ENCODE measurements around the gene GPR151. TPM values are rescaled to one million over a fixed set of nuclear protein-coding genes. Genes with fewer than 3 reads are reported as not detected.

The GPR151 gene
- total and polyA plus RNA-seq, 2 of the 13 experiments (the other 11 are each of a cell fraction or from before 2014, with no cell fraction given), result not detected

DNA sequence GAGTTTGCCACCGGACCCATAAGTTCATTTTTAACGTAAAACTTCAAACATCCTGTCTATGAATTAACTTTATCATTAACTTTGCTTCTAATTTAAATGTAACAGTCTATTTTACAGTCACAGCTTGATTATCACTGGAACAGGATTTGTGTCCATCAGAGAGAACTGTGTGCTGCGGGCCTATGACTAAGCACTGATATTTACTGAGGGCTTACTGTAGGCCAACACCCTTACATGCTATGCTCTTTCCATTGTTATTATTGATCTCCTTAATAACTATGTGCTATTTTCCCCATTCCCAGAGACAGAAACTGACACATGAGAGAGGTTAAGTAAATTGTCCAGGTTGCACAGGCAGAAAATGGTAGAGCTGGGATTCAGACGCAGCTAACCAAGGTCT lies 24.0 kb upstream of the GPR151 start:
- intact Hi-C loops (cut with micrococcal nuclease; ENCODE audit: unreplicated experiment), result loop anchor here (5.0 to 10.0 kb wide), 2 partner anchors 82 to 1035 kb away; no protein-coding TSS in a partner anchor

DNA sequence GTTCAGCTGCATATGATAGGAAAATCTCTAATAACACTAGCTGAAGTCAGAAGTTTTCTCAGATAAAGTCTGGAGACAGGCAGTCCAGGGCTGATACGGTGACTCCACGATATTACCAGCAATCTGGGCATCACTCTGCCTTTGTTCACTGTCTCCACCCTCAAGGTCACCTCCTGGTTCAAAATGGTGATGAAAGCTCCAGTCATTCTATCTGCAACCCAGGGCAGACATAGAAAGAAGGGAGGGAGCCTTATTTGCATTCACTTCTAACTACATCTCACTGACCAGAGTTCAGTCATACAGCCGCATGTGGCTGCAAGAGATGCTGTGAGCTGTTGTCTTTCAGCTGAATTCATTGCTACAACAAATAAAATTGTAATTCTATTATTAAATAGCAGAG lies 22.4 kb upstream of the GPR151 start:
- ChIA-PET POLR2A (interaction anchor here (0.8 kb wide), 1 partner anchor 92 kb away, joined by 3 read pairs; the partner anchor contains the start of gene TCERG1), CTCF (ENCODE audit: low intra/inter-chr PET ratio, low total read pairs) (no interaction called here)
- H3K79me2 ChIP-seq (ENCODE audit: insufficient read depth, low read length), result no peaks in the 10 kb centered on the region
- no peaks in the 10 kb centered on the region for H3K36me3 ChIP-seq (replicated peaks in 1 of 2; ENCODE audit: control insufficient read depth in 1 of 2, insufficient read depth in 2 of 2, low read length in 2 of 2)
- no peaks in the 10 kb centered on the region for H3K4me1 ChIP-seq (ENCODE audit: insufficient read depth, low read length)
- intact Hi-C loops (cut with micrococcal nuclease; ENCODE audit: unreplicated experiment), result loop anchor here (10.0 kb wide), 1 partner anchor 1036 kb away; no protein-coding TSS in a partner anchor
- no peak for FAIRE-seq
- DNase-seq (ENCODE audit: low spot score), result peak; percentile 50
- 0% methylated on average over 3 of the region's 3 CpGs for WGBS (ENCODE audit: low lambda C conversion rate)
- no peaks in the 10 kb centered on the region for H3K9me3 ChIP-seq (ENCODE audit: low read length)
- peak; percentile 54 for ATAC-seq
- H3K27me3 ChIP-seq (ENCODE audit: control insufficient read depth in 1 of 2, insufficient read depth in 2 of 2, low read length in 2 of 2), result no peaks in the 10 kb centered on the region
- no peak overlapping the region for H3K27ac ChIP-seq (ENCODE audit: extremely low read length, insufficient read depth, low read length)
- H2AFZ ChIP-seq (ENCODE audit: low read length), result no peak overlapping the region
- in situ Hi-C loops (cut with HindIII; ENCODE audit: extremely low pct_ligation_motif_present, low pct_unique_long_range_greater_than_20kb), result no loop called here
- H4K20me1 ChIP-seq (ENCODE audit: insufficient read depth, low read length), result no peaks in the 10 kb centered on the region
- H3K4me3 ChIP-seq (replicated peaks in 1 of 3; ENCODE audit: insufficient read depth in 1 of 3, low read depth in 2 of 3, low read length in 3 of 3), result no peak overlapping the region
- no peak overlapping the region for H3K9ac ChIP-seq (ENCODE audit: insufficient read depth, low read depth, low read length)
- H3K4me2 ChIP-seq (ENCODE audit: low read depth, low read length), result no peak overlapping the region
- no TSS peak for BruUV-seq (replicated peaks)
- TF ChIP-seq ZNF567 (CRISPR knock-in tag; IDR thresholded peaks at IDR 0.05; ENCODE audit: borderline replicate concordance) (no peak), ZNF713 (CRISPR knock-in tag; IDR thresholded peaks at IDR 0.05) (no peak), ZNF557 (CRISPR knock-in tag; IDR thresholded peaks at IDR 0.05) (no peak), ZNF749 (CRISPR knock-in tag; IDR thresholded peaks at IDR 0.05; ENCODE audit: borderline replicate concordance) (no peak), ZNF136 (CRISPR knock-in tag; IDR thresholded peaks at IDR 0.05; ENCODE audit: low read depth) (no peak), CBX5 (CRISPR knock-in tag; IDR thresholded peaks at IDR 0.05; ENCODE audit: borderline replicate concordance) (no peak), RFXANK (CRISPR knock-in tag; IDR thresholded peaks at IDR 0.05) (no peak), ATF7 (IDR thresholded peaks at IDR 0.05) (no peak), ATF7 (CRISPR knock-in tag; IDR thresholded peaks at IDR 0.05) (no peak), TOPORS (CRISPR knock-in tag; IDR thresholded peaks at IDR 0.05) (no peak)
- TF ChIP-seq, protein P1, sequence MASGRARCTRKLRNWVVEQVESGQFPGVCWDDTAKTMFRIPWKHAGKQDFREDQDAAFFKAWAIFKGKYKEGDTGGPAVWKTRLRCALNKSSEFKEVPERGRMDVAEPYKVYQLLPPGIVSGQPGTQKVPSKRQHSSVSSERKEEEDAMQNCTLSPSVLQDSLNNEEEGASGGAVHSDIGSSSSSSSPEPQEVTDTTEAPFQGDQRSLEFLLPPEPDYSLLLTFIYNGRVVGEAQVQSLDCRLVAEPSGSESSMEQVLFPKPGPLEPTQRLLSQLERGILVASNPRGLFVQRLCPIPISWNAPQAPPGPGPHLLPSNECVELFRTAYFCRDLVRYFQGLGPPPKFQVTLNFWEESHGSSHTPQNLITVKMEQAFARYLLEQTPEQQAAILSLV (CRISPR knock-in tag; IDR thresholded peaks at IDR 0.05; ENCODE audit: borderline replicate concordance), result no peak
- TF ChIP-seq, protein P2, sequence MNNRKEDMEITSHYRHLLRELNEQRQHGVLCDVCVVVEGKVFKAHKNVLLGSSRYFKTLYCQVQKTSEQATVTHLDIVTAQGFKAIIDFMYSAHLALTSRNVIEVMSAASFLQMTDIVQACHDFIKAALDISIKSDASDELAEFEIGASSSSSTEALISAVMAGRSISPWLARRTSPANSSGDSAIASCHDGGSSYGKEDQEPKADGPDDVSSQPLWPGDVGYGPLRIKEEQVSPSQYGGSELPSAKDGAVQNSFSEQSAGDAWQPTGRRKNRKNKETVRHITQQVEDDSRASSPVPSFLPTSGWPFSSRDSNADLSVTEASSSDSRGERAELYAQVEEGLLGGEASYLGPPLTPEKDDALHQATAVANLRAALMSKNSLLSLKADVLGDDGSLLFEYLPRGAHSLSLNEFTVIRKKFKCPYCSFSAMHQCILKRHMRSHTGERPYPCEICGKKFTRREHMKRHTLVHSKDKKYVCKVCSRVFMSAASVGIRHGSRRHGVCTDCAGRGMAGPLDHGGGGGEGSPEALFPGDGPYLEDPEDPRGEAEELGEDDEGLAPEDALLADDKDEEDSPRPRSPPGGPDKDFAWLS (CRISPR knock-in tag; IDR thresholded peaks at IDR 0.05; ENCODE audit: borderline replicate concordance), result no peak
- TF ChIP-seq, protein P3, sequence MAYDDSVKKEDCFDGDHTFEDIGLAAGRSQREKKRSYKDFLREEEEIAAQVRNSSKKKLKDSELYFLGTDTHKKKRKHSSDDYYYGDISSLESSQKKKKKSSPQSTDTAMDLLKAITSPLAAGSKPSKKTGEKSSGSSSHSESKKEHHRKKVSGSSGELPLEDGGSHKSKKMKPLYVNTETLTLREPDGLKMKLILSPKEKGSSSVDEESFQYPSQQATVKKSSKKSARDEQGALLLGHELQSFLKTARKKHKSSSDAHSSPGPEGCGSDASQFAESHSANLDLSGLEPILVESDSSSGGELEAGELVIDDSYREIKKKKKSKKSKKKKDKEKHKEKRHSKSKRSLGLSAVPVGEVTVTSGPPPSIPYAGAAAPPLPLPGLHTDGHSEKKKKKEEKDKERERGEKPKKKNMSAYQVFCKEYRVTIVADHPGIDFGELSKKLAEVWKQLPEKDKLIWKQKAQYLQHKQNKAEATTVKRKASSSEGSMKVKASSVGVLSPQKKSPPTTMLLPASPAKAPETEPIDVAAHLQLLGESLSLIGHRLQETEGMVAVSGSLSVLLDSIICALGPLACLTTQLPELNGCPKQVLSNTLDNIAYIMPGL (CRISPR knock-in tag; IDR thresholded peaks at IDR 0.05; ENCODE audit: borderline replicate concordance in 1 of 2, low read depth in 1 of 2), result no peak

More for the DNA sequence above, 24.0 kb upstream of the GPR151 start:
- BruUV-seq (replicated peaks), result no TSS peak
- Histone ChIP-seq H4K20me1 (ENCODE audit: insufficient read depth, low read length) (no peaks in the 10 kb centered on the region), H2AFZ (ENCODE audit: low read length) (no peak overlapping the region), H3K79me2 (ENCODE audit: insufficient read depth, low read length) (no peaks in the 10 kb centered on the region), H3K36me3 (replicated peaks in 1 of 2; ENCODE audit: control insufficient read depth in 1 of 2, insufficient read depth in 2 of 2, low read length in 2 of 2) (no peaks in the 10 kb centered on the region), H3K9ac (ENCODE audit: insufficient read depth, low read depth, low read length) (no peak overlapping the region), H3K9me3 (ENCODE audit: low read length) (no peaks in the 10 kb centered on the region), H3K27me3 (ENCODE audit: control insufficient read depth in 1 of 2, insufficient read depth in 2 of 2, low read length in 2 of 2) (no peaks in the 10 kb centered on the region), H3K4me3 (replicated peaks in 1 of 3; ENCODE audit: insufficient read depth in 1 of 3, low read depth in 2 of 3, low read length in 3 of 3) (no peak overlapping the region), H3K4me1 (ENCODE audit: insufficient read depth, low read length) (no peaks in the 10 kb centered on the region), H3K27ac (ENCODE audit: extremely low read length, insufficient read depth, low read length) (no peak overlapping the region), H3K4me2 (ENCODE audit: low read depth, low read length) (no peak overlapping the region)
- POLR2A ChIA-PET, result no interaction called here
- 44% methylated on average over 4 of the region's 4 CpGs for WGBS (ENCODE audit: low lambda C conversion rate)
- DNase-seq (ENCODE audit: low spot score) (no peak), FAIRE-seq (no peak), ATAC-seq (no peak)
- TF ChIP-seq NPAS2 (CRISPR knock-in tag; IDR thresholded peaks at IDR 0.05; ENCODE audit: borderline replicate concordance) (no peak), TARDBP (CRISPR knock-in tag; IDR thresholded peaks at IDR 0.05) (no peak), ZNF484 (CRISPR knock-in tag; IDR thresholded peaks at IDR 0.05; ENCODE audit: borderline replicate concordance, low read depth) (no peak), ZNF253 (CRISPR knock-in tag; IDR thresholded peaks at IDR 0.05; ENCODE audit: borderline replicate concordance) (no peak)
- in situ Hi-C loops (cut with HindIII; ENCODE audit: extremely low pct_ligation_motif_present, low pct_unique_long_range_greater_than_20kb), result loop anchor here (5.0 to 10.0 kb wide), 2 partner anchors 427 to 645 kb away; no protein-coding TSS in a partner anchor
- CTCF ChIA-PET (ENCODE audit: low intra/inter-chr PET ratio, low total read pairs), result no interaction called here
